NCI-H345 treated with DMSO at 0.1 percent for 48 hours (cell line): ENCODE results near the gene CCDC68.

ENCODE experiments used
- DNase-seq: peaks from one replicate; lab custom pipeline; 2025; ENCODE audit not compliant: unreplicated experiment; lab: John Stamatoyannopoulos, UW

CCDC68 gene

GRCh38 chr18:54923339-54923956, 35.8 kb downstream of the CCDC68 start:
- no peak for DNase-seq

GRCh38 chr18:54919412-54919811, 39.8 kb downstream of the CCDC68 start:
- DNase-seq = no peak

- no peak for DNase-seq
Measured at GRCh38 chr18:54918060-54918459, 41.2 kb downstream of the CCDC68 start.

DNA sequence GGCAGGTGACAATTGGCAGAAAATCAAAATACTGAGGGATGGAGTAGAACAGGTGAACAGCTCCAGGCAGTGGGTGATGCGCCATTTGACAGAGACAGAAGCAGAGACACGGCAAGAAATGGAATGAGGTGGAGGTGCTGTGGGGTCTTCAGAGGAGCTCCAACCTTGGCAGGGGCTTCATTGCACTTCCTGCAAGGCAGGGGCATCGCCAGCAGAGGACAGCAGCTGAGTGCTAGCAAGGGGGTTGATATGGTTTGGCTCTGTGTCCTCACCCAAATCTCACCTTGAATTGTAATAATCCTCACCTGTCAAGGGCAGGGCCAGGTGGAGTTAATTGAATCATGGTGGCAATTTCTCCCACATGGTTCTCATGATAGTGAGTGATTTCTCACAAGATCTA, 42.8 kb downstream of the CCDC68 start:
- no peak for DNase-seq

DNA sequence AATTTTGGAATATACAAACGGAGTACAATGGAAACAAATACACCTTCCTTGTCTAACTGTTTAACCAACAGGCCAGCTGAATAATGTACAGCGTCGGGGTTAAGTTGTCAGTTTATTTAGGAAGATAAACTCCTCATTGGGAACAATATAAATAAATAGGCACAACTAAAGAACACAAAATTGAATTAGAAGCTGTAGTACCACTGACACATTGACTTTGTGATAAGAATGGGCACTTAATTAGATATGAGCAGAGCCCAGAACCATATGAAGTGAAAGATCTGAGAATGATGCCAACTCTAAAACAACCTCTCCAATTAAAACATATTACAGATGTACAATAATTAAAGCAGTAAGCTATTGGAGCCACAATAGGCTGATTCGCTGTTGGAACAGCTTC, 44.4 kb downstream of the CCDC68 start:
- no peak for DNase-seq

DNA sequence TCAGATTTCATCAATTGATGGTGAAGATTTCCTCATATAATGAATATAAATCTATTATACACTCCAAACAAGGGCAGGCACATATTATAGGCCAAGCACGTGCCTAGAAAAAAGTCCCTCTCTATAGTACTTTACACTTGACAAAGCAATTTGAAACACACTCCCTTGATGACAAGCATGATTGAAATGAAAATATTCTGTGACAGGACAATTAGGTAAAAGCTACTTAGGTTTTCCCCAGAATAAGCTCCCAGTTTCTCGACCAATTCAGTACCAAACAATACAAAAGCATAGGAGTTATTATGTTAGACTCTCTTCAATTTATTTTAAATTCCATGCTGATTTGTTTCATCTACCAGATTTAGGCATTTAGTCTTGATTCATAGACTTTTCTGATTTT, 47.7 kb downstream of the CCDC68 start:
- DNase-seq = no peak

DNA sequence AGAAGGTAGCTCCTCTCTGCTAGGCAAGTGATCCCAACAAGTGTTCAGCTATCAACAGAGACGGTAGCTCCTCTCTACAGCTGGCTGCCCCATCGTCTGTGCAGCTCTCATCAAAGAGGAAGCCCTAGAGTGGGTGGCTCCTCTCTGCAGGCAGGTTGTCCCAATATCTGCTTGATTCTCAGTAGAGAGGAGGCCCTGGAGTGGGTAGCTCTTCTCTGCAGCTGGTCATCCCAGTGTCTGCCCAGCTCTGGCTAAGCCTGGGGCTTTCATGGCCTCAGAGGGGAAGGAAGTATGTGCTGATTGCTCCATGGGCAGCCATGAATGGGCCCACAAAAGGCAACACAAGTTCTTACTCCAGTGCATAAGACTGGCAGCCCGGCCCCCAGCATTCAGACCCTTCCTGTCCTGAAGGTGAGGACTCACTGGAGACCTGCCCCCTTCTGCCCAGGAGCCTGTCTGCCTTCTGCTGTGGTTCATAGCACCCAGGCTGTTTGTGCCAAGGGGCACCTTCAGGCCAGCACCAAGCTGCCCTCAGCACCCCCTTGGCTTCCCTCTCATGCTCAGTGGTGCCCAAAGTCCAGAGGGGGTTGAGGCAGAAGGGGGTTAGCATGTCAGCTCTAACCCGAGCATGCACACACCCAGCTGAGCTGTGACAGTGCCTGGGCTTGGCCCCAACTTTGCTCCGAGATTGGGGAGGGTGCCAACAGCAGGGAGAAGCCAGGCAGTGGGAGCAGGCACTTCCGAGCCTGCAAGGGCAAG, 48.9 kb downstream of the CCDC68 start:
- DNase-seq = no peak

DNA sequence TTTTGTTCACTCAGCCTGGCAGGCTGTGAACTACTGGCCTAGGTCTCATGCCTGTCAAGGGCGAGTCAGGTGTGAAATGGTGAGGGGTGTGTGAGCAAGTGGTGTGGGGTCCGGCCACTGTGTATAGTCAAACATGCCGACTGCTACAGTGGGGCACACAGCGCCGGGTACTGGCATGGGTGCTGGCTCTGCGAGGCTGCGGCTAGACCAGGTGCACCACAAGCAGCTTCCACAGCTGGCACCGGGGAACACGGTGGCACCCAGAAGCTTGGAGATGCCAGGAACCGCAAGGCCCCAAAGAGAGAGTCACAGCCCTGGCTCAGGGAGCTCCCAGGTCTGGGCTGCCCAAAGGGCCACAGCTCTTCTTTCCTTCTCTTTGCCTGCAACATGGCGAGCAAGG, 49.7 kb downstream of the CCDC68 start:
- DNase-seq = no peak

- DNase-seq = no peak
Measured at GRCh38 chr18:54906331-54907185, 52.7 kb downstream of the CCDC68 start.

DNA sequence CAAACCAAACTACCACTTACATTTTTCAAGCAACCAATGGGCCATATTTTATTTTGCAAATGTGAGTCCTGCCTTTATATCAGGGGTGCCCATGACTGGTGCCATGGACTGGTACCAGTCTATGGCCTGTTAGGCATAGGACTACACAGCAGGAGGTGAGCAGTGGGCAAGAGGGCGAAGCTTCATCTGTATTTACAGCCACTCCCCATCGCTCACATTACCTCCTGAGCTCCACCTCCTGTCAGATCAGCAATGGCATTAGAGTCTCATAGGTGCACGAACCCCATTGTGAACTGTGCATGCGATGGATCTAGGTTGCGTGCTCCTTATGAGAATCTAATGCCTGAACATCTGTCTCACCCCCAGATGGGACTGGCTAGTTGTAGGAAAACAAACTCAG, 53.6 kb downstream of the CCDC68 start:
- DNase-seq = no peak

DNA sequence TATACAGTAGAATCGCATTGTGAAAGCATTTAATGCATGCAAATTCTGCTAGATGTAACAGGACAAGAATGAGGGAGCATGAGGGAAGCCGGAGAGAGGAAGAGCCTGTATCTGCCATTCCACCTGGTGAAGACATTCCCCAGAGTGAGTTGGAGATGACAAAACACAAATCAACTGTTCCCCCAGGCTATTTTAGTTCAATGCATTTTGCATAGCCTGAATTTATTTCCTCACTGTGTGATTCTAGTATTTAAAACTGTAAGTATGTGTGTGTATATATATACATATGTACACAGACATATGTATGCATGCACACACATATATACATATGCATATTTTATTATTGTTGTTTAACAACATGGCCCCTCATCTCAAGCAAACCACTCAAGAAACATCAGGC, 54.7 kb downstream of the CCDC68 start:
- no peak for DNase-seq

- no peak for DNase-seq
Measured at GRCh38 chr18:54900290-54900689, 59.0 kb downstream of the CCDC68 start.

- no peak for DNase-seq
Measured at GRCh38 chr18:54899500-54899899, 59.8 kb downstream of the CCDC68 start.

- no peak for DNase-seq
Measured at GRCh38 chr18:54888933-54889332, 70.3 kb downstream of the CCDC68 start.

- DNase-seq = no peak
Measured at GRCh38 chr18:54888378-54888777, 70.9 kb downstream of the CCDC68 start.

- no peak for DNase-seq
Measured at GRCh38 chr18:54883816-54884604, 75.3 kb downstream of the CCDC68 start.

DNA sequence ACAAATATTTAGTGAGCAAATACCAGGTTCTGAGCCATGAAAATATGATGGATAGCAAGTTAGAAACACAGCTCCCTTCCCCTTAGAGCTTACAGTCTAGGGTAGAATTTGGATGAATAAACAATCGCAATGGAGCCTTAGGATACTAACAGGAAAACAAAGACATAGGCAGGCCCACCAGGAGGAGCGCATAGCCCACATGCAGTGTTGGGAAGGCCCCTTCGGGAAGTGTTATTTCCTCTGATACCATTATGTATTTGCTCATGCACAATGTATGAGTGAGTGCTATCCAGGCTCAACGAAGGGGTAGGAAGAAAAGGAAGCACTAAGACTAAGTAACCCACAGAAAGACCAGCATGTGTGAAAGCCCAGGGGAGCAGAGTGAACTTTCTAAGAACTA, 76.9 kb downstream of the CCDC68 start:
- DNase-seq = no peak

GRCh38 chr18:54881229-54881768, 78.0 kb downstream of the CCDC68 start:
- DNase-seq = no peak

GRCh38 chr18:54880395-54881105, 78.7 kb downstream of the CCDC68 start:
- DNase-seq = no peak

DNA sequence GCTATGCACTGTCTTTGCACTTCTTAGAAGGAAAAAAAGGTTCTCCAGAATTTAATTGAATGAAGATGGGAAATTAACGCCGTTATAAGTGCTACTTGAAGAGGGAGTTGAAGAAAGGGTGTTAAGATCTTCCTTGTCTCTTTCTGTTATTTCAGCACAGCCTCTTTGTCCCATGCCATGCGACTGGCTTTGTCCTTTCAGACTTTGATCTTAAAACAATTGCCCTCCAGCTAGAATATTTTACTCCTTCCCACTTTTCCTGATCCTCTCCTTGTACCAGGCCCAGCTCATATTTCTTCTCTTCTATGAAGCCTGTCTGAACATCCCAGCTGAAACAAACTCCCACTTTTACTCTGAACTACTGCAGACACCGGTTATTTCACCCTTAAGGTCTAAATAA, 79.6 kb downstream of the CCDC68 start:
- DNase-seq = no peak
